ENCODE data around the gene RXRB.
A peak's percentile ranks its signal among the peaks of the same experiment; 100 is the strongest.
"Not testable (repeated sequence)": the region's sequence is repeated elsewhere in the genome, so short reads cannot be mapped to it uniquely, and the experiment has no call there.

Gene RXRB

DNA sequence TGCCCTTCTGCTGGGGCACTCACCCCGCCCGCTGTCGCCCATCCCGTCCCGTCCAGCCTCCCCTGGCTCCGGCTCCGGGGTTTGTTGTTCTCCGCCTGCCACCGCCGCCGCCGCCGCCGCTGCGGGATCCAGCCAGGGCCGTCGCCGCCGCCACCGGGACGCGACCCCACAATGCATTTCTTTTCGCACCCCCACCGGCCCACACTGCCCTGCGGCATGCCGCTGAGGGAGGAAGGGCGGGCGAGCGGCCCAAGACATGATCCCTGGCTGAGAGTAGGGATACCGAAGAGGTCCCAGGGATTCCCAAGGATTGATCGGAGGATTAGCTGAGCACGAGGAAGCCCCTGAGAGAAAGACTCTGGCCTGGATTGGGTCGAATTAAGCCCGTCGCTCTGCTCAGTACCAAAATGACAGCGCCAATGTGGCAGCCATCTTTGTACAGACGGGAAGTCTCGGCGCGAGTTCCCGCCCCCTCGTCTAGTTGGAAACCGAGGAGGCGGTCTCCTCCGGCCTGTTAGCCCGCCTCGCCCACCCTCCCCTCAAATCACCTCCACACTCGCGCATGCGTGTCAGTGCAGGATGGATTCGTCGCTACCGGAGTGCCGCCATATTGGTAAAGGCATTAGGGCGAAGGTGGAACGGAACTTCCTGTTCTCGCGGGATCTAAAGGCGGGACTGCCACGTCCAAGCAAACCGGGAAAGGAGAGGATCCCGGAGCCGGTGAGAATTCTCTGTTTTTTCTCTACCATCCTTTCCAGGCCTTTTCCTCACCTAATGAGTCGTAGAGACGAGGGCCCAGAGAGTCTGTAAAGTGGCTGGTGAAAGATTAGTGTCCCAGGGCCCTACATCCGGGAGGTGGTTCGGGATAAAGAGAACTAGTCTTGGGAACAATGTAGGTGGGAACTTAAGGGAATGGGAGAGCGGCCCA lies at the start of gene RXRB, which contains the start of gene SLC39A7:
Gene RXRB (minus strand): TSS at position 447 of the 928 bp plus-strand sequence. CDS start 189 bp downstream, at position 258.
Gene SLC39A7 (plus strand): TSS at position 649 of the 928 bp plus-strand sequence. CDS start 379 bp downstream, outside the sequence.
- peak; percentile 99 for DNase-seq
- TF ChIP-seq POLR2A (IDR thresholded peaks at IDR 0.05; ENCODE audit: low read length), result peak; percentile 95
- TF ChIP-seq GATA1 (IDR thresholded peaks at IDR 0.05; ENCODE audit: low read depth, low read length), result no peak

DNA sequence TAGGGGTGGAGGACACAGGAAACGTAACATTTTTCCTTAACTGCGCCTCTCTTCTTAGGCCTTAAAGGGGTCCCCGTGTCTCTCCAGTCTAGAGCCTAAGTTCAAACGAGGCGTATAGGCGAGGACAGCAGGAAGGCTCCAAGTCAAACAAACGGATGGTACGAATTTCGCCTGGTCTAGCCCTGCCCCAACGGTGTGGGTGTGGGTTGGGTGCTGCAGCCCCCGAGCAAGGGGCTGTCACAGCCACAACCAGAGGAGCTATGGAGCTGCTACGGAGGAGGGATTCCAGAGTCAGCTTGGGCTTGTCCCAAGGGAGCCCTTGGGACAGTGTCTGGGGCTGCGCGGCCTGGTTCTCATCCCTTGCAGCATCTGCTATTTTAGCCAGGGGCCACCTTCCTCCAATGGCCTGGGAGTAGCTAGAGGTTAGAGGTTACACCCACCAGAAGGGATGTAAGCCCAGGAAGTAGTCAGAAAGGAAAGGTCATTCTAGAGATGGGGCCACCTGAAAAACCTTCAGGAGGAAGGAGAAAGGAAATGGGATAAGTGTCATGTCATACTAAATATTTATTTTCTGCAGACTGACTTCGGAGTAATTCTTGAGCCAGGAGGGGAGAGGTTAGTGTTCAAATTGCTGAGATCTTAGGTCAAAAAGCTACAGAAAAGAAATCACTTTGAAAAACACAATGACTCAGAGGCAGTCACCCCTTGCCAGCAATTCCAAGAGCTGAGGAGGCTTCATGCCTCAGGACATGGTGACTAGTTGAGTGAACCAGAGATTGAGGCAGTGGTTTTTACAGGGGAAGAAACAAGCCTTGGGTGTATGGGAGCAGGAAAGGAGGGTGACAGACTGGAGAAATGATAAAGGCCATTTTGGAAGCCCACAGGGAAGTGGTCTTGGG lies 49.5 kb upstream of the RXRB start:
- DNase-seq, result peak in 1 of 2 experiments; percentile 47
- TF ChIP-seq POLR2A (IDR thresholded peaks at IDR 0.05; ENCODE audit: low read length), result no peak
- no peak for TF ChIP-seq GATA1 (IDR thresholded peaks at IDR 0.05; ENCODE audit: low read depth, low read length)

- peak; percentile 99 for DNase-seq
- TF ChIP-seq GATA1 (IDR thresholded peaks at IDR 0.05; ENCODE audit: low read depth, low read length) (no peak), POLR2A (IDR thresholded peaks at IDR 0.05; ENCODE audit: low read length) (peak; percentile 86)
These were observed 48.7 kb upstream of the RXRB start for GRCh38 chr6:33248932-33249731.

DNA sequence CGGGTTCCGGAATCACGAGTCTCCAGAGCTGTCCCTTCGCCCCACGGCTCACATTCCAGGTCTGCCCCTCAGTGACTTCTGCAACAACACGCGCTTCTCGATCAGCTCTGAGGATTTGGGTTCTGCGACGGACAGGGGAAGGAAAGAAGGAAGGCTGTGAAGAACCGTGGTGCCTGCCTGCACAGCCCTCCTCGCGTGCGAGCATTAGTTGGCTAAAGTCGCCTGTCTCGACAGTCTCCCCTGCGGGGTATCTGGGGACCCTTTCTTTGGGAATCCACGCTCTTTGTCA lies 48.1 kb upstream of the RXRB start:
- DNase-seq, result no peak

DNA sequence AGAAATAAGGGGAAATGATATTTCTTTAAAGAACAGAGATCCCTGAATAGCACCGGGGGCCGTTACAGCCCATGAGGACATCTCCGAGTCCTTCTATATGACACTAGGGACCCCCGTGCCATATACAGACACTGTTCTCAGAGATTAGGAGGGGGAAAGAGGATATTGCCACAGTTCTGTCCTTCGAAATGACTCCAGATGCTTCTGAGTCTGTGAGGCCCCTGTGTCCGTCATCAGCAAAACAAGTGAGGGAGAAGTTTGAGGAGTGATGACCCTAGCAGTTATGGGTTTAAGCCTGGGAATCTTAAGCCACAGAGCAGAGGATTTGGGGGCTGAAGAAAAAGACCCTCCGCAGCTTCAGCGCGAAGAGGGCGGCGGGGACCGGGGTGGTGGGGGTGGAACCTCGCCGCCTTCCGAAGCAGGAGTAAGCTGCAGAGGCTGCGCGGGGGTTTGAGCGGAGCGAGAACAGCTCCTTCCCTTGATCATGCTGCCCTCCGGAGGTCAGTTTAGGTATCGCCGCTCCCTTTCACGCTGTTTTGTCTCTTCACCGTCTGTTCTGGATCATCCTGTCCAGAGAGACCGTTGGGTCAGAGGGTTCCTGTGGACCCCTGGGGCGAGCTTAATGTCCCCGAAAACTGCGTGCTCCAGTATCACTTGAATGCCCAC lies 47.6 kb upstream of the RXRB start:
- peak; percentile 86 to 93 for DNase-seq
- TF ChIP-seq POLR2A (IDR thresholded peaks at IDR 0.05; ENCODE audit: low read length) (no peak), GATA1 (IDR thresholded peaks at IDR 0.05; ENCODE audit: low read depth, low read length) (no peak)

More for the DNA sequence above, 48.1 kb upstream of the RXRB start:
- TF ChIP-seq GATA1 (IDR thresholded peaks at IDR 0.05; ENCODE audit: low read depth, low read length) (no peak), POLR2A (IDR thresholded peaks at IDR 0.05; ENCODE audit: low read length) (no peak)

GRCh38 chr6:33243476-33243875 lies 43.0 kb upstream of the RXRB start:
- TF ChIP-seq GATA1 (IDR thresholded peaks at IDR 0.05; ENCODE audit: low read depth, low read length) (no peak), POLR2A (IDR thresholded peaks at IDR 0.05; ENCODE audit: low read length) (no peak)
- no peak for DNase-seq

GRCh38 chr6:33241968-33242367 lies 41.5 kb upstream of the RXRB start:
- no peak for TF ChIP-seq POLR2A (IDR thresholded peaks at IDR 0.05; ENCODE audit: low read length)
- TF ChIP-seq GATA1 (IDR thresholded peaks at IDR 0.05; ENCODE audit: low read depth, low read length), result no peak
- DNase-seq, result no peak

- TF ChIP-seq POLR2A (IDR thresholded peaks at IDR 0.05; ENCODE audit: low read length) (no peak), GATA1 (IDR thresholded peaks at IDR 0.05; ENCODE audit: low read depth, low read length) (no peak)
- DNase-seq, result no peak
These were observed 37.3 kb upstream of the RXRB start for GRCh38 chr6:33237741-33238140.

- TF ChIP-seq GATA1 (IDR thresholded peaks at IDR 0.05; ENCODE audit: low read depth, low read length) (no peak), POLR2A (IDR thresholded peaks at IDR 0.05; ENCODE audit: low read length) (no peak)
- no peak for DNase-seq
These were observed 36.4 kb upstream of the RXRB start for GRCh38 chr6:33236852-33237251.

DNA sequence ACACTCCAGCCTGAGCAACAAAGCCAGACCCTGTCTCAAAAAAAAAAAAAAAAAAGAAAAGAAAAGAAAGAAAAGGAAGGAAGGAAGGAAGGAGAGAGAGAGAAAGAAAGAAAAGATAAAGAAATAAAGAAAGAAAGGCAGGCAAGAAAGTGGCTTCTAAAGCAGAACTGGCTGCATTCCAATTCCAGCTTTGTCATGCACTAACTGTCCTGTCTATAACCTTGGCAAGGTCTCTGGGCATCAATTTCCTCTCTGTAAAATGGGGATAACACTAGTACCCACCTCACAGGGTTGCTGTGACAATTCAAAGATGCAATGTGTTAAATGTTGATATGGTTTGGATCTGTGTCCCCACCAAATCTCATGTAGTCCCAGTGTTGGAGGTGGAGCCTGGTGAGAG lies 35.9 kb upstream of the RXRB start:
- TF ChIP-seq POLR2A (IDR thresholded peaks at IDR 0.05; ENCODE audit: low read length), result no peak
- DNase-seq, result no peak

DNA sequence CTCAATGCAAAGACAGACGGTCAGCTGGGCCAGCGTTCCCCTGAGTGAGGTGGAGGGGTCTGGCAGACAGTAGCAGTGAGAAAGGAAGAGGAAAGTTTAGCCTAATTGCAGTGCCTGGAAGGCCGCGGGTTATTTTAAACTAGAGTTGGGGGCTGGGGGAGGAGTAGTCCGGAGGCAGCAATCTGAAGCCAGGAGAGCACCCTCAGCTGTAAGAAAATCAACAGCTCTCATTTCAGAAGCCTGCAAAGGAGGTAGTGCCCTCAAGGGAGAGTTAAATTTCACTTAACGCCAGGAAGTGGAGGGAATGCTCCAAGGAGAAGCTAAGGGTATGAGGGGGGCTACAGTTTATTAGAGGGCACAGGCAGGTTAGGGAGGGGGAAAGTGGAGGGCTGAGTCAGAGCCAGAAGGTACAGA lies 34.8 kb upstream of the RXRB start:
- TF ChIP-seq GATA1 (IDR thresholded peaks at IDR 0.05; ENCODE audit: low read depth, low read length) (no peak), POLR2A (IDR thresholded peaks at IDR 0.05; ENCODE audit: low read length) (no peak)
- no peak for DNase-seq

GRCh38 chr6:33226503-33227120 lies 26.1 kb upstream of the RXRB start:
- DNase-seq, result not testable (repeated sequence)

DNA sequence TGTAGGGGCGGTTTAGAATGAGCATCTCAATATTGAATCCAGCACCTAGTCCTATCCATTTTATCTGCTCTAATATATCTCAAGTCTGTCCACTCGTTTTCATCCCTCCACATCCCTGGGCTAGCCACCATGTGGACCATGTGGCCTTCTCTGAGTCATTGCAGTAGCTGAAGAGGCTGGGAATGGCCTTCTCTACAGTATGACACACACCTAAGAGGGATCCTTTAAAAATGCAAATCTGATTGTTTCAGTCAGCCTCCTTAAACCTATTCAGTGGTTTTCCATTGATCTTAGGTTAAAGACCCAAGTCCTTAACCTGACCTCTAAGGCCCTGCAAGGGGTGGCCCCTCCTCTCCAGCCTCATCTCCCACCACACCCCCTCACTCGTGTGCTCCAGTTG lies 17.2 kb upstream of the RXRB start:
- no peak for DNase-seq
- TF ChIP-seq POLR2A (IDR thresholded peaks at IDR 0.05; ENCODE audit: low read length) (no peak), GATA1 (IDR thresholded peaks at IDR 0.05; ENCODE audit: low read depth, low read length) (no peak)
